Measurements from ENCODE around the gene CXorf38. TPM values are rescaled to one million over a fixed set of nuclear protein-coding genes. Genes with fewer than 3 reads are reported as not detected.
A peak's percentile ranks its signal among the peaks of the same experiment; 100 is the strongest.

The CXorf38 gene
- total and polyA plus RNA-seq, 9 of the 15 experiments (the other 6 are each of a cell fraction or from before 2014, with no cell fraction given) = 1.2 to 12.8 (median 8.4) TPM

- TF ChIP-seq RBM22 (IDR thresholded peaks at IDR 0.05; ENCODE audit: low read depth, low read length, poor library complexity, severe bottlenecking) = peak; percentile 92
- no peak for TF ChIP-seq ZBED1 (IDR thresholded peaks at IDR 0.05)
- no peak for TF ChIP-seq CCAR2 (IDR thresholded peaks at IDR 0.05; ENCODE audit: low read depth, low read length)
- TF ChIP-seq PYGO2 (tag; IDR thresholded peaks at IDR 0.05) = no peak
- no peak for TF ChIP-seq CAMTA2 (CRISPR knock-in tag; conservative IDR thresholded peaks at IDR 0.05)
- TF ChIP-seq JUNB (CRISPR knock-in tag; conservative IDR thresholded peaks at IDR 0.05) = no peak
- TF ChIP-seq SAFB (IDR thresholded peaks at IDR 0.05; ENCODE audit: borderline replicate concordance, low read depth, low read length) = no peak
- TF ChIP-seq ZNF12 (CRISPR knock-in tag; IDR thresholded peaks at IDR 0.05) = no peak
- no peak for TF ChIP-seq SRF (CRISPR knock-in tag; IDR thresholded peaks at IDR 0.05)
- no peak for TF ChIP-seq KLF1 (tag; IDR thresholded peaks at IDR 0.05)
- TF ChIP-seq SPI1 (IDR thresholded peaks at IDR 0.05; ENCODE audit: borderline replicate concordance, low read depth, low read length) = 0 out of 2 replicates have a peak, but pooled peaks have one; percentile 15
- TF ChIP-seq ETV1 (tag; conservative IDR thresholded peaks at IDR 0.05; ENCODE audit: low read depth) = no peak
- TF ChIP-seq VEZF1 (CRISPR knock-in tag; IDR thresholded peaks at IDR 0.05) = peak; percentile 38; the same call in 1 of the 2 replicates
- no peak for TF ChIP-seq FOSL1 (tag; conservative IDR thresholded peaks at IDR 0.05)
- no peak for TF ChIP-seq POLR2AphosphoS5 (IDR thresholded peaks at IDR 0.05; ENCODE audit: control insufficient read depth, insufficient read depth, low read depth, low read length)
- no peak for TF ChIP-seq U2AF1 (optimal IDR thresholded peaks at IDR 0.05; ENCODE audit: low read depth, low read length)
- TF ChIP-seq HNRNPL (IDR thresholded peaks at IDR 0.05; ENCODE audit: low read depth, low read length) = no peak
- no peak for TF ChIP-seq ELF1 (tag; IDR thresholded peaks at IDR 0.05)
- TF ChIP-seq ZBTB34 (CRISPR knock-in tag; IDR thresholded peaks at IDR 0.05) = no peak
- no peak for TF ChIP-seq FOXJ3 (CRISPR knock-in tag; IDR thresholded peaks at IDR 0.05)
Observed at GRCh38 chrX:40646489-40647306, 663 bp downstream of the CXorf38 start (continued).

All from K562 (cell line).